HK-2 (cell line): ENCODE measurements around the gene DDN.
A peak's percentile ranks its signal among the peaks of the same experiment; 100 is the strongest.

Experiments used
- DNase-seq: peaks from one replicate; pipeline ENCODE4 v3.0.0-alpha.2; 2018; ENCODE audit not compliant: unreplicated experiment

Gene DDN

GRCh38 chr12:49031573-49032161, 32.5 kb upstream of the DDN start:
- DNase-seq, result no peak

DNA sequence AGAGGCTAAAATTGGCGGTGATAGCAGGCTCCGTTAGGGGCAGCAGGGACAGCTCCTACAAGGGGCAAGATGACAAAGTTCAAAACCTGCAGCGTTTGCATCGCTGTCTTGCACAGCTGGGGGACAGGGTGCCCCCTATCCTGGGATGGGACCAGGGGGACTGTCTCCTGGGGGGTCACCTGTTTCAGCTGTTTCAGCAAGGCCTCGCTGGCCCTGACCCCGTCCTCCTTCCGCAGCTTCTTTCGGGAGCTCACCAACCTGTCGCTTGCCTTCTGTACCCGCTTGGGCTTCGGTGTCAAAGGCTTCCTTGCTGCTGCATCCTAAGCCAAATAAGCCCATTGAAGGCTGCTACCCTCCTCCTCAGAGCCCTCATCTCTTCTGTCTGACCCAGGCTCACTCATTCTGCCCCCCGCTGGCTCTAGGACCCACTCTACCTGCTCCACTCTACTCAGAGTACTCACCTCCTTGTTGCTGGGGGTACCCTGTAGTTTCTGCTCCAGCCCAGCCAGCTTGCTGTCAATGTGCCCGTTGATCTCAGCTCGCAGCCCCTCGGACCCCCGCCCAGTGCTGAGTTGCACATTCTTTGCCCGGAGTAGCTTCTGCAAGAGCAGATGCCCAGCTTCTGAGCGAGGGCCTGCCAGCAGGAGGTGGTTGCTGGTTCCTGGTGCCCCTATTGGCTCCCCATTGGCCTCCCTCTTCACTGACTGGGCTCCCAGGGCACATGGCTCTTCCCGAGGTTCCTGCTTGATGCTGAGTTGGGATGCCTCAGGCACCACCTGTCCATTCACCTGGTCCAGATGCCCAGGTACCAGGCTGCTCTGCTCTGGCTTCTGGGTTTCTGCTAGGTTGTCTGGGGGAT, 31.8 kb upstream of the DDN start:
- no peak for DNase-seq

GRCh38 chr12:49030119-49030518, 30.9 kb upstream of the DDN start:
- DNase-seq, result no peak

DNA sequence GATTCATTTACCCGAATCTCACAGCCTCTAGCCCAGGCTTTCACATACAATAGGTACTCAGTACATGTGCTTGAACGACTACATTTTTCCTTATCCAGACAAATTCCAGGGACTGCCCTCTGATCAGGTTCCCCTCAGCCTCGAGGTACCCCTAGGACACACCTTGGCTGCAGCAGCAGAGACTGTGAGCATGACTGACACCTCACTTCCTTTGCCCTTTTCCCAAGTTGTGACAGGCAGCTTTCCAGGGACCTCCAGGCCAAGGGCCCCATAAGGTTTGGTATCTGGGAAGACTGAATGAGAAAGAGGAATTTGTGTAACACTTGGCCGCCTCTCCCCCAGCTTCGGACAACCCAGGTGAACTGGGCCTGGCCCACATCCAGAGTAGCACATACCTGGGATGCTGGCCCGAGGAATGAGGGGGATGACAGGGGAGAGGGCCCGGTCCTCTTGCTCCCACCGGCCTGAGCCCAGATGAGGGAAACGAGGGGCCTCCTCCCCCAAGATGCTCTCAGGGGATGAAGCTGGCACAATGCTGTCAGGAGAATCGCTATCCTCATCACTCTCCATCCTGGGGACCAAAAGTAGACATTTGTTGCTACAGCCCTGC, 29.6 kb upstream of the DDN start:
- DNase-seq, result no peak

- DNase-seq, result no peak
Observed at GRCh38 chr12:49027846-49028555, 28.8 kb upstream of the DDN start.

DNA sequence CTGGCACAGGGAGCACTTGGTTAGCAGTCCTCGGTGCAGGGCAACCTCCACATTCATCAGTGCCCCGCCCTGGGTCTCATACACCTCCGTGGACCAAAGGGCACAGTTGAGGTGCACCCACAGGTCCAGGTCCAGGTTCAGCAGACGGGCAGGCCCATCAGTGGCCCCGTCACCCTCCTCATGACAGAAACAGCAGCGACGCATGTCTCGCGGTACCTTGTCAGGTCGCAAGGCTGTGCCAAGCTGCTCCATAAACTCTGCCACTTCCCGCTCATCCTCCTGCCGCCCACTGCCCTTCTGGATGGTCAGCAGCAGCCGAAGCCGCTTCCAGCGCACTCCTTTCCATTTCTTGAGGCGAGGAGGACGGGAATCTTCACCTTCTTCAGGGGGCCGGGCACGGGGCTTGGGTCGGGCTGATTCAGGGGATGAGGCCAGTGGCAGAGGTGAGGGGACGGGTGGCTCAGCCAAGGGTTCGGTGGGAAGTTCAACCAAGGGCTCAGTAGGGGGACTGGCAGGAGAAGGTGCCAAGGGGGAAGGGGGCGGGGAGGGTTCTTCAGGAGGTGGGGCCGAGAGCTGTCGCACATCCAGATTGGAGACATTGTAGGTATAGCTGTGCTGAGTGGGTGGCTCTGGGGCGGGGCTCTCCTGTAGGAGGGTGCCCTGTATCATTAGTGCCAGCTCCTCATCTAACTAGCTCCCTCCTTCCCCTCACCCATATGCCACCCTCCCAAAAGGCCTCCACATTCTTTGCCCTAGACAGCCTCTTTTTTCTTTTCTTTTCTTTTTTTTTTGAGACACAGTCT, 27.7 kb upstream of the DDN start:
- no peak for DNase-seq

- DNase-seq, result no peak
Observed at GRCh38 chr12:49026101-49026500, 26.9 kb upstream of the DDN start.

DNA sequence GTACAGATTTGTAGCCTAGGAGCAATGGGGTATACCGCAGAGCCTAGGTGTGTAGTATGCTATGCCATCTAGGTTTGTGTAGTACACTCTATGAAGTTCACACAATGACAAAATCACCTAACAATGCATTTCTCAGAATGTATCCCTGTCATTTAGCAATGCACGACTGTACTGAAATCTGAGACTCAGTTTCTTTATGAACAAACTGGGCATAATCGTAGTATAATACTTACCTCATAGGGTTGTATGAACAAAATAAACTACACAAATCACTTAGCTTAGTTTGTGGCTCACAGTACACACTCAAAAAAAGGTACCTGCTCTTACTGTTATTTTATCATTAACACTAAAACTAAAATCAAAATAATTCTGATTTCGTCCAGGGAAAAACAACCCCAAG, 26.3 kb upstream of the DDN start:
- DNase-seq, result no peak

DNA sequence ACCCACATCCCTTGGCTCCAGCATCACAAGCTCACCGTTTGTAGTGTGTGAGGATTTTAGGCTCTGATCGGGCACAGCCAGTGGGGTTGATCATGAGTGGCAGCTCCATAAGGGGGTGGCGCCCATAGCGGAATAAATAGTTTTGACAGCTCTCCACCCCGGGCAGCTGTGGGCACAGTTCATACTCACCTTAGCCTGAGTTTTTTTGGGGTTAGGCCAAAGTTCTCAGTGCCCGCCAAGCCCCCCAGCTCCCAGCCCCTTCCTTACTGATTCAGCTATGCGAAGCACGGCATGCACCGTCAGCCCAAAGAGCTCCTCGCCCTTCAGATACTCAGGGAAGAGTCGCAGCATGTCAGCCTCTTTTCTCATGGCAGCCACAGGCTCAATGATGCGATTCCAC, 25.4 kb upstream of the DDN start:
- DNase-seq, result no peak

DNA sequence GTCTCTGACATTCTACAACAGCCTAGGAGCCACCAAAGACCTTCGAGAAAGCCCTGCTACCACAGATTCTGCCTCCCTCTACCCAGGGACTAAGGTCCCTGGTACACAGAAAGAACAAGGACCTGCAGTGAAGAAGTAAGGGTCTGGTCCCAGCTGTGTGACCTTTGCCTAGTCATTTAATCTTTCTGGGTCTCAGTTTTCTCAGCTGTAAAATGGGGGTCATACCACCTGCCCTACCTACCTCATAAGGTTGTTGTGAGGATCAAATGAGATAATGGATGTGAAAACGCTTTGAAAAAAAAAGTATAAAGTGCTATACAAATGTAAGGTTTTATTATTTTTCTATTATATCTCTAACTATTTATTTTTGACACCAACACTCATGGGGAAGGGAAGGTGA, 24.6 kb upstream of the DDN start:
- no peak for DNase-seq

DNA sequence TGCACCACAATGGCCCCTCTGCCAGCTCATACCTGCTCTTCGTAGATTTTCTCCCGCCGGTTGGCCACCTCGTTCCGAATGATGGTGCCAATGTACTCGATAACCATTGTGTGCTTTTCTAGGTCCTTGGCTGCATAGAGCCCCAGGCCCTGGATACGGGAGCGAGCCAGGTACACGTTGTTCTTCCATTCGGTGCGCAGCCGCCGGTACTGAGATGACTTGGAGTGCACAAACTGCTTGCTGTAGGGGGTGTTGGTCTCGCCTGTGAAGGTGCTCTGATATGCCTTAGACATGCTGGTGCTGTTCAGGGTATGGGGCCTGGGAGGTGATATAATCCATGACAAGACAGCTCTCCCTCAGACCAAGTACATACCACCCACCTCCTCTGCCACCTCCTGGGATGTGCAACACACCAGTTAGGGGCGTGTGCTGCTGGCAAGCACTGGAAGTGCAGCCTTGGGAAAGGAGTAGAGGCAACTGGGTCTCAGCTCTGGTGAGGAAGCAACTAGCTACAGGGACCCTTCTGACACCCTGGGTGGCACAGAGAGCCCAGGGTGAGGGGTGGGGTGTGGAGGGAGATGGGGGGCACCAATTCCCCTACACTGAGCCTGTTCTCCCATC, 23.5 kb upstream of the DDN start:
- DNase-seq, result no peak

DNA sequence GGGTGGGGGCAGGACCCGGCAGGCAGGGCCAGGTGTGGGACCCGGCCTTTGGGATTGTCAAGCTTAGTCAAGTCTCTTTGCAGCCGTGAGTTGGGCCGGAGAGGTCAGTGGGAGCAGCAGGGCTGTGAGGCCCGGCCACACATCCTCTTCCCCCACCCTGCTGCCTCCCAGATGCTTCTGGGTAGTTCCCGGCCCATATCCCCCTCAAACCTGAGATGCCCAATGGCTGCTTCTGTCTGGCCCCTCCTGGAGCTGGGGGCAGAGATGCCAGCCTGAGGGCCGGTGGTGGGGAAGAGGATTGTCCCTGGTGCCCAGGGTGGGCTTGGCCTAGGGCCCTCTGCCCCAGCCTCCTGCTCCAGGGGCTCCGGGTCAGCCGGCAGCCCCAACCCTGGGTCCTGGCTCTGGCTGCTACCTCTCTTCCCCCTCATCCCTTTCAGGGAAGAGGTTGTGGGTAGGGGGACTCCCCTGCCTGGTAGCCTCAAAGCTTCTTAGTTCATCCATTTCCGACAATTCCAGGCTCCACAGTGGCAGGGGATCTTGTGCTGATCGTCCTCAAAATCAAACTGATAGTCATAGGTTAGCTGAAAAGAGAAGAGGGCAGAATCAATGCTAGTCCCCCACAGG, 22.2 kb upstream of the DDN start:
- no peak for DNase-seq

DNA sequence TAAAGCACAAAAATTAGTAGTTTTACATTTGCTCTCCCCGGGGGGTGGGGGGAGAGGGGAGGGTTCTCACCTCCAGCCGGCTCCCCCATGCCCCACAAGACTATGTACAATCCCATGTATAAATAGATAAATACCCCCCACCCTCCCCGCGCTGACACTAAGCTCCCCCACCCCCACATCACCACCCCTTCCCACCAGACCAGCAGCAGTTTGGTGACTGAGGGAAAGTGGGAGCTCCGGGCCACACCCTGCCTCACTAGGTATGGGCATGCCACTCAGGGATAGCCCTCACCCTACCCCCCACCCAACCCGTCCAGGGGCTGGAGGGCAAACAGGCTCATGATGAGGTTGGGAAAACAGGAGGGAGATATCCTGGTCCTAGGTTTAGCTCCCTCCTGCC, 21.3 kb upstream of the DDN start:
- DNase-seq, result no peak

DNA sequence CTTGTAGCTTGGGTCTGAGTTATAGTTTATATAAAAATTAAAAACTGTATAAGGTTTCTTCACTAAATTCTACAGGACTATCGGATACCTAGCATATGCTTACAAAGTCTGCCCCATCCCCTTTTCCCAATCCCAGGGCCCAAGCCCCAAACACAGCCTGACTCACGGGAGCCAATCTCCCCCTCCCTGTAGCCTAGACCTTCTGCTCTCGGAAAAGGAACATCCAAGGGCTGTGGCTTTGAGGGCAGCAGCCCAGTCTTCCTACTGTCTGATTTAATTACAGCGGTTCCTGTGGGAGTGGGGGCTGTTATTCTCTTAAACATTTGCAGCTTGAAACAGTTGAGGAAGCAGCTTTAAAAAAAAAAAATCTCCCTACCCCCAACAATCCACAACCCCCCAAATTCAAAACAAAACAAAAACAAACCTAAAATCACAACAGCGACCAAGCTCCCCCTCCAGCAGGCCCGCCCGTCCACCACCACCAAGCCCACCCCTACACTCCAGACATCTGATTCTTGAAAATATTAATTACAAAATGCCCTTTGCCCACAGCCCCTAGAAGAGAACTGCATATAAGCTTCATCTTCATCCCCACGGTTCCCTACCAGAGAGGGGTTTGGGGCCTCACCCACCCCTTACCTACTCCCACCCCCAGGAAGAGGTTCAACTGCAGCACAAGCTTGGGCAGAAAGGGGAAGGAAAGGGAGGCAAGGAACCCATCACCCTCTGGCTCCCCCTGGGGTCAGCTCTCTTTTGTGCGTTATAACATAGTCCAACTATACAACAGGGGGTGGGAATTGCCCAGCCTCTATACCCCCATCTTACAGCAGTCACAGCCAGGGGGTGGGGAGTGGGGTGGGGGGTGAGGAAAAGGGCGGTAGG, 20.5 kb upstream of the DDN start:
- DNase-seq, result peak; percentile 38

DNA sequence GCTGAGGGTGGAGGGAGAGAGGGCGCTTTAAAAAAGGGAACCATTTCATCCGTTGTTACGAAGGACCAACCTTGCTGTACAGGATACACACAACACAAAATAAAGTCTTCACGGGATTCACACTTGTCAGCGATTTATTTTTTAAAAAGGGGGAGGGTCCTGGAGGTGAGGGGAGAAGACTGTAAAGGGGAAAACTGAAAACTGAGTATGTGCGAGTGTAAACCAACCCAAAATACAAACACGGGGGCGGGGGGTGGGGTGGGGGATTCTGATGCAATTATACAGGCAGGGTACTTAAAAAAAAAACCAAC, 19.9 kb upstream of the DDN start:
- no peak for DNase-seq

GRCh38 chr12:49018261-49019119, 19.3 kb upstream of the DDN start, which contains the start of gene PRKAG1:
Gene PRKAG1, minus strand, starts transcription at chr12:49018776. Its CDS starts 36 bp downstream, at chr12:49018740.
- peak; percentile 96 for DNase-seq

DNA sequence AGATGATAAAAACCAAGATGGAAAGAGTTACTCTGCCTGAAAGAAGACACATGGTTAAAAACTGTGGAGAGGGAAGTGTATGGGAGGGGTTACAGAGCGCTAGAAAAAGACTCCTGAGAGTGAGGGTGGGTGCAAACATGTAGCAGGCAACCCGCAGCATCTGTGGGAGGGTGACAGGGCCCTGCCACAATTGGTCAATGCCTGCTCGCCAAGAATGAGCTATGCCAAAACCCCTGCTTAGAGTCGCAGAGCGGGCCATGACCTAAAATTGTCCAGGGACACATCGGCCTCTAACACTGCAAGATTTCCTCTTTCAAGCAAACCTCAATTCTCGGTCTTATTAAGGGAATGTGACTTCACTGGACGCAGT, 18.7 kb upstream of the DDN start:
- DNase-seq, result no peak

DNA sequence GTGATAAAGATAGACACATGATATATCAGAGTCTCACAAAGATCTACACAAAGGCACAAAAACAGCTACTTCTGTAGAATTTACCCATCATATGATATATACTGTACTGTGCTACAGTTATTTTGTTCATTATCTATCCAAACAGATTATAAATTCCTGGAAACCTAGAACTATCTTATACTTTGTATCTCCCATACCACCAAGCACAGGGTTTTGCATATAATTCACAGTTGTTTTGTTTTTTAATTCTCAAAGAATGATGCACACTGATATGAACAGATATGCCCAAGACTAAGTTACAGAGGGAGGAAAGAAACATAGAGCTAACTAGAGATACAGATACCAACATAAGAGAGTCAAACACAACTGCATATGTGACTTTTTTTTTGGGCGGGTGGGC, 16.0 kb upstream of the DDN start:
- no peak for DNase-seq

- DNase-seq, result no peak
Observed at GRCh38 chr12:49014547-49014946, 15.4 kb upstream of the DDN start.
